ENCODE data around the gene SMARCAD1. TPM values are rescaled to one million over a fixed set of nuclear protein-coding genes. Genes with fewer than 3 reads are reported as not detected.
"Not testable (repeated sequence)": the region's sequence is repeated elsewhere in the genome, so short reads cannot be mapped to it uniquely, and the experiment has no call there.

The SMARCAD1 gene
- total RNA-seq, 4 donors from 2014 or later, result 14.2 to 27.7 (median 18.4) TPM

- intact Hi-C loops (cut with DNase I; ENCODE audit: low total_unique reads), result no loop called here
- no peaks in the 10 kb centered on the region for H3K27me3 ChIP-seq
- no peak overlapping the region for H3K4me3 ChIP-seq
- no peak for DNase-seq
- 79 to 81% methylated on average over 4 of the region's 4 CpGs for WGBS, 2 donors (ENCODE audit: low coverage in 1 of 2)
- TF ChIP-seq CTCF (IDR thresholded peaks at IDR 0.05), result no peak
- TF ChIP-seq POLR2A (IDR thresholded peaks at IDR 0.05), result no peak
- TF ChIP-seq EP300 (IDR thresholded peaks at IDR 0.05; ENCODE audit: low read depth), result no peak
- no peaks in the 10 kb centered on the region for H3K9me3 ChIP-seq
- in situ Hi-C loops (cut with MboI; ENCODE audit: low pct_ligation_motif_present in 1 of 4, low pct_unique_long_range_greater_than_20kb in 1 of 4, low sequenced_read_pairs in 3 of 4), result no loop called here
- no peak overlapping the region for H3K27ac ChIP-seq
- H3K36me3 ChIP-seq, result no peaks in the 10 kb centered on the region
- no peaks in the 10 kb centered on the region for H3K4me1 ChIP-seq
These were observed 99.7 kb downstream of the SMARCAD1 start for GRCh38 chr4:94307231-94307871.

DNA sequence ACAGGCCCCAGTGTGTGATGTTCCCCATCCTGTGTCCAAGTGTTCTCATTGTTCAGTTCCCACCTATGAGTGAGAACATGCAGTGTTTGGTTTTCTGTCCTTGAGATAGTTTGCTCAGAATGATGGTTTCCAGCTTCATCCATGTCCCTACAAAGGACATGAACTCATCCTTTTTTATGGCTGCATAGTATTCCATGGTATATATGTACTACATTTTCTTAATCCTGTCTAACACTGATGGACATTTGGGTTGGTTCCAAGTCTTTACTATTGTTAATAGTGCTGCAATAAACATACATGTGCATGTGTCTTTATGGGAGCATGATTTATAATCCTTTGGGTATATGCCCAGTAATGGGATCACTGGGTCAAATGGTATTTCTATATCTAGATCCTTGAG lies 112.3 kb downstream of the SMARCAD1 start:
- H3K9me3 ChIP-seq; H3K27ac ChIP-seq; H3K4me1 ChIP-seq; H3K4me3 ChIP-seq; intact Hi-C loops (cut with DNase I; ENCODE audit: low total_unique reads); H3K36me3 ChIP-seq; DNase-seq; in situ Hi-C loops (cut with MboI; ENCODE audit: low pct_ligation_motif_present in 1 of 4, low pct_unique_long_range_greater_than_20kb in 1 of 4, low sequenced_read_pairs in 3 of 4); H3K27me3 ChIP-seq: not testable (repeated sequence)

- Histone ChIP-seq H3K27ac (no peak overlapping the region), H3K36me3 (no peaks in the 10 kb centered on the region), H3K4me3 (no peak overlapping the region), H3K27me3 (no peaks in the 10 kb centered on the region), H3K4me1 (no peaks in the 10 kb centered on the region), H3K9me3 (peaks cover 18 to 21% of the 10 kb centered on the region in 2 donors)
- in situ Hi-C loops (cut with MboI; ENCODE audit: low pct_ligation_motif_present in 1 of 4, low pct_unique_long_range_greater_than_20kb in 1 of 4, low sequenced_read_pairs in 3 of 4), result no loop called here
- 82% methylated on average over 1 of the region's 1 CpG; no CpG with 5 or more reads in 1 of the 2 donors for WGBS, 2 donors (ENCODE audit: low coverage in 1 of 2)
- intact Hi-C loops (cut with DNase I; ENCODE audit: low total_unique reads), result no loop called here
- TF ChIP-seq EP300 (IDR thresholded peaks at IDR 0.05; ENCODE audit: low read depth) (no peak), POLR2AphosphoS5 (IDR thresholded peaks at IDR 0.05) (no peak), CTCF (IDR thresholded peaks at IDR 0.05) (no peak), POLR2A (IDR thresholded peaks at IDR 0.05) (no peak)
- no peak for DNase-seq
These were observed 118.2 kb downstream of the SMARCAD1 start for GRCh38 chr4:94325835-94326234.

DNA sequence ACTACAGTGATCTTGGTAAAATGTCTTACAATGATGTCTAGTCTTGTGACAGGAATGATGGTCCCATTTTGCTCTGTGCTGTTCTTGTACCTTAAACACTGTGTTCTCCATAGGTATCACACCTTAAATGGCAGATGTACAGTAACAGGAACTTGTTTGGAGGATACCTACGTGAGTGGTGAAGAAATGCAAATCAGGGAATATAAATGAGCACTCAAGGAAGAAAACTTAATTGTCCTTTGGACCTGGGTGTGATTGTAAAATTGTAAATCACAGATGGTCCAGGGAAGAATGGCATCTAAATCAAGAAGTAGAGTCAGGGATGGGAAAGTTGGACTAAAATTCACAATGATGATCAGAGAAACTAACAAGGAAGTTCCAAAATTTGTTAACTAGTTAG lies 122.3 kb downstream of the SMARCAD1 start:
- Histone ChIP-seq H3K27me3 (no peaks in the 10 kb centered on the region), H3K4me3 (no peak overlapping the region), H3K4me1 (no peaks in the 10 kb centered on the region), H3K9me3 (peaks cover 17 to 19% of the 10 kb centered on the region in 2 donors), H3K27ac (no peak overlapping the region), H3K36me3 (no peaks in the 10 kb centered on the region)
- TF ChIP-seq POLR2A (IDR thresholded peaks at IDR 0.05), result no peak
- TF ChIP-seq CTCF (IDR thresholded peaks at IDR 0.05), result no peak
- no peak for TF ChIP-seq POLR2AphosphoS5 (IDR thresholded peaks at IDR 0.05)
- no peak for TF ChIP-seq EP300 (IDR thresholded peaks at IDR 0.05; ENCODE audit: low read depth)
- in situ Hi-C loops (cut with MboI; ENCODE audit: low pct_ligation_motif_present in 1 of 4, low pct_unique_long_range_greater_than_20kb in 1 of 4, low sequenced_read_pairs in 3 of 4), result no loop called here
- WGBS, 2 donors (ENCODE audit: low coverage in 1 of 2), result 35 to 43% methylated on average over 1 of the region's 1 CpG
- intact Hi-C loops (cut with DNase I; ENCODE audit: low total_unique reads), result no loop called here
- no peak for DNase-seq

- no peaks in the 10 kb centered on the region for H3K36me3 ChIP-seq
- TF ChIP-seq POLR2A (IDR thresholded peaks at IDR 0.05) (no peak), EP300 (IDR thresholded peaks at IDR 0.05; ENCODE audit: low read depth) (no peak), POLR2AphosphoS5 (IDR thresholded peaks at IDR 0.05) (no peak), CTCF (IDR thresholded peaks at IDR 0.05) (no peak)
- intact Hi-C loops (cut with DNase I; ENCODE audit: low total_unique reads), result no loop called here
- WGBS, 2 donors (ENCODE audit: low coverage in 1 of 2), result 33 to 52% methylated on average over 5 of the region's 5 CpGs
- no peaks in the 10 kb centered on the region for H3K4me1 ChIP-seq
- H3K9me3 ChIP-seq, result no peaks in the 10 kb centered on the region
- H3K27ac ChIP-seq, result no peak overlapping the region
- no peaks in the 10 kb centered on the region for H3K27me3 ChIP-seq
- in situ Hi-C loops (cut with MboI; ENCODE audit: low pct_ligation_motif_present in 1 of 4, low pct_unique_long_range_greater_than_20kb in 1 of 4, low sequenced_read_pairs in 3 of 4), result no loop called here
- DNase-seq, result no peak
- no peak overlapping the region for H3K4me3 ChIP-seq
These were observed 125.4 kb downstream of the SMARCAD1 start for GRCh38 chr4:94332983-94333590.

Measured in transverse colon (tissue), 4 donors.